SJSA1 (cell line): ENCODE data around the gene CELF1. TPM values are rescaled to one million over a fixed set of nuclear protein-coding genes. Genes with fewer than 3 reads are reported as not detected.

Experiments used
- DNase-seq, 2 experiments: peaks; one replicate each; pipeline ENCODE4 v3.0.0-alpha.2; 2015 to 2020; ENCODE audit warnings: low spot score in 2 of 2, low read depth in 1 of 2
- H3K27ac ChIP-seq: fragments of 250-450 bp; sonication (Bioruptor Pico); 2 replicates; pipeline ENCODE4 v1.5.1; 2020; ENCODE audit warnings: mild to moderate bottlenecking, moderate library complexity
- H3K27me3 ChIP-seq: fragments of 250-450 bp; sonication (Bioruptor Pico); replicated peaks from 2 replicates; pipeline ENCODE4 v1.5.1; 2020; ENCODE audit warnings: mild to moderate bottlenecking, moderate library complexity
- H3K36me3 ChIP-seq: fragments of 250-450 bp; sonication (Bioruptor Pico); 2 replicates; pipeline ENCODE4 v1.5.1; 2020; ENCODE audit warnings: mild to moderate bottlenecking
- H3K4me1 ChIP-seq: fragments of 250-450 bp; sonication (Bioruptor Pico); replicated peaks from 2 replicates; pipeline ENCODE4 v1.6.1; 2021; ENCODE audit warnings: mild to moderate bottlenecking
- H3K4me3 ChIP-seq: fragments of 250-450 bp; sonication (Bioruptor Pico); 2 replicates; pipeline ENCODE4 v1.5.1; 2020; ENCODE audit warnings: mild to moderate bottlenecking
- H3K9me3 ChIP-seq: fragments of 250-450 bp; sonication (Bioruptor Pico); replicated peaks from 2 replicates; pipeline ENCODE4 v1.5.1; 2020; ENCODE audit warnings: mild to moderate bottlenecking
- total RNA-seq: library from RNA; depleted of rRNA; stranded (reverse); fragments of >200 nt; shearing (Covaris generic); gene quantifications from 2 replicates; pipeline ENCODE4 v1.2.3, GENCODE V29; 2014

CELF1 gene
- total RNA-seq, 1 experiment from 2014 or later: 77.6 TPM

DNA sequence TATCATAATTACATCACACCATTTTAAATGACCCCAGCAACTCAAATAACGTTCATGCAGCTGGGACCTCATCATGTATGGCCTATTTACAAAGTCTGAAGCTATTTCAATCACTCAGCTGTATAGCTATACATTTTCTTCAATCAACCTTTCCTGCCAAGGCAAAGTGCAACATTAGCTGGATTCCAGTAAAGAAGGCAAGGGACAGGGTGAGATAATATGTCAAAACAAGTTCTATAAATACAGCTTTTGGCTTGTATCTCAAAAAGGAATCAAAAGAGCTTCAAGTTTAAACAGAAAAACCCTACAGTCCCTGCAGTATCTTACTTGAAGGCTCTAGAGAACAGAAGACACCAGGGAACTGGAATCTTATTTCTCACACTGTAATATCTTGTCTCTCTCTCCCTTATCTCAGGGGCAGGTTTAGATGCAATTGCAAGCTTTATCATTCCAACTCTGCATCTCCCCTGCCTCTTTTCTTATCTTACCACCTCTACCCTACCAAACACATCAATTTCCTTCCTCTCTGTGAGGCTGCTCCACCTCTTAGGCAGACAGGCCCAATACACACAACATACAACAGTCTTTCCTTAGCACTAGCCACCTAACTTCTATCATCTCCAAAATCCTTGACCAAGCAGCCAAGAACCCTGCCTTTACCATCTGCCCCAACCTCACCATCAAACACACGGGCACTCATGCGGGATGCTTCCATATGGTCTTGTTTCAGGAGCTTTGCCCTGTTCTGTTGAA, 34.5 kb downstream of the CELF1 start:
- Histone ChIP-seq H3K4me1 (peaks cover 29% of the 10 kb centered on the region), H3K9me3 (no peaks in the 10 kb centered on the region), H3K4me3 (no peak overlapping the region), H3K36me3 (peaks cover 26% of the 10 kb centered on the region), H3K27me3 (no peaks in the 10 kb centered on the region), H3K27ac (no peak overlapping the region)
- no peak for DNase-seq

DNA sequence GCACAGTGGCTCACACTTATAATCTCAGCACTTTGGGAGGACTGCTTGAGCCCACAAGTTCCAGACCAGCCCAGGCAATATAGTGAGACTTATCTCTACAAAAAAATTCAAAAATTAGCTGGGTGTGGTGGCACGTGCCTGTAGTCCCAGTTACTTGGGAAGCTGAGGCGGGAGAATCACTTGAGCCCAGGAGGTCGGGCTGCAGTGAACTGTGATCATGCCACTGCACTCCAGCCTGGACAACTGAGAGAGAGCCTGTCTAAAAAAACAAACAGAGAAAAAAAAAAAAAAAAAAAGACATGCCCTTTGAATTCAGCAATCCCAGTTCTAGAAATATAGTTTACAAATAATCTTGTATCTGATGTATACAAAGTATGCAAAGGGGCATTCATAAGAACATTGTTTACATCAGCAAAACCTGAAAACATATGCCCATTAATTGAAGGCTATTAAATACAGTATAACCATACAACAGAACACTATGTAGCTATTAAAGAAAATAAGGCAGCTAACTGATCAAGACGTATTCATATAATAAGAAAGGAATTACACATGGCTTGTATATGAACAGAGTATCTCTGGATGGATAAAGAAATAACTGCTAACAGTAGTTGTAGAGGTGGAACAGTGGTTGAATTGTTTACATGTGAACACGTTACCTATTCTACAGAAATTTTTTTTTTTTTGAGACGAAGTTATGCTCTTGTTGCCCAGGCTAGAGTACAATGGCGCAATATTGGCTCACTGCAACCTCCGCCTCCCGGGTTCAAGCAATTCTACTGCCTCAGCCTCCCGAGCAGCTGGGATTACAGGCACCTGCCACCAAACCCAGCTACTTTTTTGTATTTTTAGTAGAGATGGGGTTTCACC, 35.7 kb downstream of the CELF1 start:
- peaks cover 32% of the 10 kb centered on the region for H3K4me1 ChIP-seq
- H3K36me3 ChIP-seq: peaks cover 26% of the 10 kb centered on the region
- H3K27me3 ChIP-seq: no peaks in the 10 kb centered on the region
- H3K9me3 ChIP-seq: no peaks in the 10 kb centered on the region
- DNase-seq: no peak
- H3K27ac ChIP-seq: no peak overlapping the region
- no peak overlapping the region for H3K4me3 ChIP-seq

DNA sequence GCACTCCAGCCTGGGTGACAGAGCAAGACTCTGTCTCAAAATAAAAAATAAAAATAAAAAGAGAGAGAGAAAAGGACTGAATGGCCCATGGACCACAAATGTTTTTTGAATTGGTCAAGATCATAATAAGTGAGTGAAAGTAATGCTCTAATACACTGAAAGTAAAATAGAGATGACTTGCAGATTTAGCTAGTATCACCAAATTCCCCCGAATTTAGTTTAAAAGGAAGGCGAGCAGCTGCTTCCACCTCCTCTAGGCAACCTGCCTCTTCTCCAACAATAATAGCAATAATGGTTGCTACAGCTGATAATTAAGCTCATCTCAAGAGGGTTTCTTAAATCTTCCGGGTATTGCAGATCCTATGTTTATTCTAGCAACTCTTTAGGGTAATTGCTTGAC, 36.8 kb downstream of the CELF1 start:
- Histone ChIP-seq H3K4me3 (no peak overlapping the region), H3K36me3 (peaks cover 24% of the 10 kb centered on the region), H3K4me1 (peaks cover 38% of the 10 kb centered on the region), H3K9me3 (no peaks in the 10 kb centered on the region), H3K27ac (no peak overlapping the region), H3K27me3 (no peaks in the 10 kb centered on the region)
- no peak for DNase-seq

DNA sequence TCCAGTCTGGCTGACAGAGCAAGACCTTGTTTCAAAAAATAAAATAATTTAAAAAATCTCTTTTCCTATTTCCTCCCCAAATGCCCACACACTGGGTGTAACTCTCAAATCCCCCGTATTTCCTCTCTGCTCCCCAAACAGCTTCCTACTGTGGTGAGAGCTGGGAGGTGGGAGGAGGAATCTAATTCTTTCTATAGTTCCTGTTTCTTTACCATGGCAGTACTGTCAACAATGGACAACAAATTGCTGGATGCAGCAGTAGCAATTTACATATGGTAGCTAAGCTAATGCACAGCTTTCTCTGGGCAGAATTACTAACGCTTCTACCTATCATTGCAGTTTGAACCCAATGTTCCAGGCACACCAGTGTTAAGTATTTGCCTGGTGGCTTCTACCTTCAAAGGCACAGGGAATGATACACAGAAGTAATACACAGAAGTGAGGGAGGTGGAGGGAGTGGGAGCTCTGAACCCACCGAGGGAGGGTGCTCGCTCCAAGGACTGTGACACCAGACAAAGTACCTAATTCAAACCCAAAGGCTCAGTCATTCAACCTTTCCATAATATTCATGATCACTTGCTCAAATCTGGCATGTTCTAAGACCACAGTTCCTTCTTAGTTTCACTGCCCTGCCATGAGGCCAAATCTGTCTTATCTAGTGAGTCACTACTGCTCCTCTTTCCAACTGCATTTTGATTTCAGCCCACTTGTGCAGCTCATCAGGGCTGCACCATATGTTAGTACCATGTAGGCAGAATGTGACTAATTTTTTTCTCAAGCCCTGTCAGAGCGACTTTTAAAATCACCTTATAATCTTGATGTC, 37.9 kb downstream of the CELF1 start:
- H3K4me1 ChIP-seq: peaks cover 42% of the 10 kb centered on the region
- H3K9me3 ChIP-seq: no peaks in the 10 kb centered on the region
- no peak for DNase-seq
- no peaks in the 10 kb centered on the region for H3K27me3 ChIP-seq
- peak overlapping the region; percentile 17; the same call in 1 of the 2 replicates for H3K27ac ChIP-seq
- H3K36me3 ChIP-seq: peaks cover 21% of the 10 kb centered on the region
- no peak overlapping the region for H3K4me3 ChIP-seq

DNA sequence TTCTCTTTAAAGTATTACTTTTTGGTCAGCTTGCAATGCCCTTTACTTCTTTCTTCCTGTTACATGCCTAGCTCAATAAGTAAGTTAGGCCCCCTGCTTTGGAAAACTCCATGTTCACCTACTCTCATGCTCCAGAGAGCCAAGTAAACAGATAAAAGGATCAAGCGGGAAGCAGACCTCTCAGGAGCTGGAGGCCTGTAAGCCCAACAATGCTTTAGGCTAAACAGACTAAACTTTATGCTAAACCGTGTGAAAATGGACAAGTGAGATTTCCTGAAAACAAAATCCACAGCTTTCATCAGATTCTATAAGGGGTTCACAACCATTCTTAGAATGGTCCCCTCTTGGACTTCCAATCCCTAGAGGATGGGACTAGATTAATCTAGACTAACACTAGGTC, 40.2 kb downstream of the CELF1 start:
- Histone ChIP-seq H3K27ac (peak overlapping the region; percentile 59), H3K27me3 (no peaks in the 10 kb centered on the region), H3K36me3 (peaks cover 13% of the 10 kb centered on the region; the same call in 1 of the 2 replicates), H3K4me1 (peaks cover 57% of the 10 kb centered on the region), H3K9me3 (no peaks in the 10 kb centered on the region), H3K4me3 (no peak overlapping the region)
- peak in 1 of 2 experiments; percentile 15 for DNase-seq

DNA sequence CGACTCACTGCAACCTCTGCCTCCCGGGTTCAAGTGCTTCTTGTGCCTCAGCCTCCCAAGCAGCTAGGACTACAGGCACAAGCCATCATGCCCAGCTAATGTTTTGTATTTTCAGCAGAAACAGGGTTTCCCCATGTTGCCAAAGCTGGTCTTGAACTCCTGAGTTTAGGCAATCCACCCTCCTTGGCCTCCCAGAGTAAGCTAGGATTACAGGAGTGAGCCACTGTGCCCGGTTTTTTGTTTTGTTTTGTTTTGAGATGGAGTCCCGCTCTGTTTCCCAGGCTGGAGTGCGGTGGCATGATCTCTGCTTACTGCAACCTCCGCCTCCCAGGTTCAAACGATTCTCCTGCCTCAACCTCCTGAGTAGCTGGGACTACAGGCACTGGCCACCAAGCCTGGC, 41.0 kb downstream of the CELF1 start:
- H3K9me3 ChIP-seq: no peaks in the 10 kb centered on the region
- peaks cover 59% of the 10 kb centered on the region for H3K4me1 ChIP-seq
- DNase-seq: no peak
- H3K36me3 ChIP-seq: peaks cover 12% of the 10 kb centered on the region; the same call in 1 of the 2 replicates
- no peak overlapping the region for H3K27ac ChIP-seq
- no peaks in the 10 kb centered on the region for H3K27me3 ChIP-seq
- H3K4me3 ChIP-seq: no peak overlapping the region

DNA sequence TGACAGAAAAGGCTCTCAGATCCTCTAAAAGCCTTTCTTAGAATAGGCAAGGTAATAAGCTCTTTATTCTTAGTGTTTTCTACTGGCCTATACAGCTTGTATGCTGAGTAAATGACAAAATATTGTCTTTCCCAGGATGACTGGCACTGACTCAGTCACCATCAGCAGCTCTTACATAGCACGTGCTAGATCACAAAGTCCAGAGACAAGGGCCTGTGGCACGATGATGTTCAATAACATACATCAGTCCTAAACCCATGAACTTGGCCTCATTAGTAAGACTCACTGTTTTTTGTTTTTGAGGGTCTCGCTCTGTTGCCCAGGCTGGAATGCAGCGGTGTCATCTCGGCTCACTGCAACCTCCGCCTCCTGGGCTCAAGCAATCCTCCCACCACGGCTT, 42.7 kb downstream of the CELF1 start:
- no peak for DNase-seq
- Histone ChIP-seq H3K4me1 (peaks cover 48% of the 10 kb centered on the region), H3K36me3 (peaks cover 9% of the 10 kb centered on the region; the same call in 1 of the 2 replicates), H3K4me3 (no peak overlapping the region), H3K9me3 (no peaks in the 10 kb centered on the region), H3K27ac (no peak overlapping the region), H3K27me3 (no peaks in the 10 kb centered on the region)

DNA sequence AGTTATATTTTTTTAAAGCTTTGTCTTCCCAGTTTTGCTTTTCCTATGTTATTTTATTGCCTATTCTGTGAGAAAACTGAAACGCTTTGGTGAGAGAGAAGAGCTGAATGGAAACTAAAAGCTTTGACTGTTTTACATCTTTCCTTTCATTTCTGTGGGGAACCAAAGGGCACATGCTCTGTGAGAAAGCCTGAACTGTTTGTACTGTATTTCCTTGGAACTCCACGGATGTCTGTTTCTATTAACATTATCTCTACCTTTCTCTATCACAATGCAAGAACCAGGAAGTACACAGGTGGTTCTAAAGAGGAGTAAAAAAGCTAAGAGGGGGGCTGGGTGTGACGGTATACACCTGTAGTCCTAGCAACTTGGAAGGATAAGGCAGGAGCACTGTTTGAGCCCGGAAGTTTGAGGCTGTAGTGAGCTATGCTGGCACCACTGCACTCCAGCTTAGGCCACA, 43.8 kb downstream of the CELF1 start:
- no peaks in the 10 kb centered on the region for H3K9me3 ChIP-seq
- no peak overlapping the region for H3K27ac ChIP-seq
- no peak for DNase-seq
- H3K4me1 ChIP-seq: peaks cover 44% of the 10 kb centered on the region
- no peak overlapping the region for H3K4me3 ChIP-seq
- H3K36me3 ChIP-seq: peaks cover 12% of the 10 kb centered on the region
- no peaks in the 10 kb centered on the region for H3K27me3 ChIP-seq

DNA sequence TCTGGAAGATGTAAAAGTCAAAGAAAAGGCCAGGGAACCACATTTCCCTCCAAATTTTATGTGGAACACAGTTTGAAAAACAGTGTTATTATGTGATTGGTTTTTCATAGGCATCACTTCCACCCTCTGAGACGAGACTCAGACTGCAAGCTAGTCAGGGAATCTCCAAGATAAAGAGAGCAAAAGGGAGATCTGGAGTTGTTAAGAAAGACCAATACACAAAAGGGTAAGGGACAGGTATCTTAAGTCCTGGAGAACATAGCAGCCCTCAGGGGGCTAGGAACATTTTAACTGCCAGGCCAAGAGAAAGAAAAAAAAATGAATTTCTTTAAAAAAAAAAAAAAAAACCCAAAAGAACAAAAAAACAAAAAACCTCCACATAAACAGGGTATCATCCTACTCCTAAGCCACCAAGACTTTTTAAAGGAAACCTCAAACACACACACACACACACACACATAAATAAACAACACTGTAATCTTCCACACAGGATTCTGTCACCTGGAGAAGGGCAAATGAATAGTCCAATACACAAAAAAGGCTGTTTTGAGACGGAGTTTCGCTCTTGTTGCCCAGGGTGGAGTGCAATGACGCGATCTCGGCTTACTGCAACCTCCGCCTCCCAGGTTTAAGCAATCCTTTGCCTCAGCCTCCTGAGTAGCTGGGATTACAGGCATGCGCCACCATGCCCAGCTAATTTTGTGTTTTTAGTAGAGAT, 44.5 kb downstream of the CELF1 start:
- H3K9me3 ChIP-seq: no peaks in the 10 kb centered on the region
- peaks cover 38% of the 10 kb centered on the region for H3K4me1 ChIP-seq
- H3K27me3 ChIP-seq: no peaks in the 10 kb centered on the region
- H3K27ac ChIP-seq: no peak overlapping the region
- no peak for DNase-seq
- no peak overlapping the region for H3K4me3 ChIP-seq
- H3K36me3 ChIP-seq: peaks cover 12% of the 10 kb centered on the region

DNA sequence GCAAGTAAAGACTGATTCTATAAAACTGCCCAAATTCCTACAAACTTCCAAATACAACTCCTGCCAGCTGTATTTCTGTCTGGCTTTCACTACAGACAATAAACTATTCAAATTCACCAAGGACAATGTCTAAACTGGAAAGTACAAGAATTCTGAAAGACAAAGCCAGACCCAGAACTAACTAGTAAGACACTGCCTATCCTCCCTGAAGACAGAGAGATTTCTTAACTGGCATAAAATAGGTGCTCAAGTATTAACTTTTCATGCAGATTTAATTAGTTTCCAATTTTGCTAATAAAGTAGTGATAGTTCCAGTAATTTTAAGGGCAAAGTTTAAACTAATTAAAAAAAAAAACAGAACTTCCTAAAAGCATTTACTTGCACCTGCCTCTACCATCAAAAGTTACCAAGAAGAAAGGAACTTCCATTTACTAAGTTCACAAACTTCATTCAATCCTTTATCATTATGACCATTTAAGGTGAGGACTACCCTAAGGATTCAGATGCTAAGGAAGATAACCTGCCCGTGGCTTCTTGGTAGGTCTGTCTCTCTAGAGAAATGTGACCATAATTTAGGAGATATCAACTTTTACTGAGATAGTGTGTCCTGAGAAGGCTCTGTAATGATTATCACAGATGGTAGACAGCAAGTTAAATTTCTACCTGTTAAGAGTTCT, 45.2 kb downstream of the CELF1 start:
- Histone ChIP-seq H3K4me1 (peaks cover 31% of the 10 kb centered on the region), H3K36me3 (peaks cover 15% of the 10 kb centered on the region), H3K4me3 (no peak overlapping the region), H3K9me3 (no peaks in the 10 kb centered on the region), H3K27ac (no peak overlapping the region), H3K27me3 (no peaks in the 10 kb centered on the region)
- no peak for DNase-seq

DNA sequence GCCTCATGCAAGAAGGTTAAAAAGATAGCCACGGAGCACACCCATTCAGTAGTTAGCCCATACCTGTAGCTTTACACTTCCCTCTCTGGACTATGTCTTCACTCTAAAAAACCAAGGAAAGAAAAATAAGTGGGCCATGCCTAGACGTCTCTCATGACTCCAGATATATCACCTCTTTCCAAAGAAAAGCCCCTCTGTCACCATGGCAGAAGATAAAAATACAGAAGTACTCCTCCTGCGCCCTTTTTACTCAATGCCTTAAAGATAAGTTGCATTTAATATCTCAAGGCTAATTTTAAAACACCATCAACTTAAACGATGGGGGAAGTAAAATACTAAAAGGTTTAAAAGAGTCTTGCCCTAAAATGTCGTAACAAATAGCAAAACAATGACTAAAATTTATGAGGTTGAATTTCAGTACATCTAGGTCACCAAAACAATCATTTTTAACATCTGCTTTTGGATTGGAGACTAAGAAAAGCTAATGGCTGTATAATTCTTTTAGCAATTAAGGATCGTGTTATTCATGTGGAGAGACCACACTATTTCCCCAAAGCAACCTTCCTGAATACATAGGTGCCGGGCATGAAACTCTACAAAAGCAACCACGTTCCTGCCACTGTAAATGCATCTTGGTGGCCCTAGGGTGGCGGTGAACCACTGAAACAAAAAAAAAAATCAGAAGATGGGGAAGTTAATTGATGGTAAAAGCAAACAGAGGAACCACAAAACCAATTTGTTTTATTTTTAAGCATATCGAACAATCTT, 46.0 kb downstream of the CELF1 start:
- DNase-seq: no peak
- H3K4me1 ChIP-seq: peaks cover 25% of the 10 kb centered on the region
- H3K9me3 ChIP-seq: no peaks in the 10 kb centered on the region
- no peak overlapping the region for H3K4me3 ChIP-seq
- H3K36me3 ChIP-seq: peaks cover 21% of the 10 kb centered on the region
- H3K27me3 ChIP-seq: no peaks in the 10 kb centered on the region
- no peak overlapping the region for H3K27ac ChIP-seq

DNA sequence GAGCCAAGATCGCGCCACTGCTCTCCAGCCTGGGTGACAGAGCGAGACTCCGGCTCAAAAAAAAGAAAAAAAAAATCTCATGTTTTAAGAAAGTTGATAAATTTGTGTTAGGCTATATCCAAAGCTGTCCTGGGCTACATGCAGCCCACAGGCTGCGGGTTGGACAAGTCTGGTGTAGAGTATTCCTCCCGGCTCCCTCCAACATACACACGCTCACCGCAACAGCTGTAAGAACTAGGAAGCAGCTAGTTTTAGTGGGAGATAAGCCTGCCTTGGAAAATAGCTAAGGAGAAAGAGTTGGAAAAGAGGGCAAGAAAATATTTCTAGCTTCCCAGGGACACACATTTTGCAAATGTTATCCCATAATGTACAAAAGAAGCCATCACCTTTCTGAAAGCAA, 46.6 kb downstream of the CELF1 start:
- H3K4me3 ChIP-seq: no peak overlapping the region
- no peaks in the 10 kb centered on the region for H3K9me3 ChIP-seq
- H3K27ac ChIP-seq: no peak overlapping the region
- peaks cover 21% of the 10 kb centered on the region for H3K4me1 ChIP-seq
- peaks cover 21% of the 10 kb centered on the region for H3K36me3 ChIP-seq
- H3K27me3 ChIP-seq: no peaks in the 10 kb centered on the region
- no peak for DNase-seq
